Measurements from ENCODE around the gene BABAM1.

BABAM1 gene

DNA sequence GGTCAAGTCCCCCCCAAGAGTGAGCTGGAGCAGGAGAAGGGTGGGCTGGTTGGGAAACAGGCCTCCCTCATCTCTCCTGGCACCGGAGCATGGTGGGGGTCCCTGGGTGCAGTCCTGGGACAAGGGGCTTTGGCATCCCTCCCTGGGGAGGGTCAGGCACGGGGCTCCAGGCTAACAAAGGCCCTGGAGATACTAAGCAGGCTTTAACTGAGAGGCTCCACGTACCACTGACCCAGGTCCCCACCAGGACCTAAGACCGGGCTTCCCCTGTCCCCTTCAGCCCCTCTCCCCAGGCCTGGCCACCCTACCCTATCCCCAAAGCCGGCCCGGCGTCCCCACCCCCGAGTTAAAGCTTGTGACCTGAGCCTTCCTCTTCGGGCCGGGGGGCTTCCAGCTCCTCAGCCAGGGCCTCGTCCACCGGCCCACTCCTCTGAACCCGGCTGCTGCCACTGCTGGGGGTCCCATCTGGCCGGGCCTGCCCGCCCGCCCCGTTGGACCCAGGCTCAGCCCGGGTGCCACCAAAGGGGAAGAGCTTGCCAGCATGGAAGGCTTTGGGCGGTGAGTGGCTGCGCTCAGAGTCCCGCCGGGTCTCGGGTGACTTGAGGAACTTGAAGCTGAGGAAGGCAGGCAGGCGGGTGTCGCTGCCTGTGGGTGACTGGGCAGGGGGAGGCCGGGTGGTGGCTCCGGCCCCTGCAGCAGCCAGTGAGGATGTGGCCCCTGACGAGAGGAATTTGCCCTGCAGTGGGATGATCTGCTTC, 57.3 kb downstream of the BABAM1 start:
- DNase-seq, result no peak

- no peak for DNase-seq
These were observed 57.9 kb downstream of the BABAM1 start for GRCh38 chr19:17325133-17325532.

DNA sequence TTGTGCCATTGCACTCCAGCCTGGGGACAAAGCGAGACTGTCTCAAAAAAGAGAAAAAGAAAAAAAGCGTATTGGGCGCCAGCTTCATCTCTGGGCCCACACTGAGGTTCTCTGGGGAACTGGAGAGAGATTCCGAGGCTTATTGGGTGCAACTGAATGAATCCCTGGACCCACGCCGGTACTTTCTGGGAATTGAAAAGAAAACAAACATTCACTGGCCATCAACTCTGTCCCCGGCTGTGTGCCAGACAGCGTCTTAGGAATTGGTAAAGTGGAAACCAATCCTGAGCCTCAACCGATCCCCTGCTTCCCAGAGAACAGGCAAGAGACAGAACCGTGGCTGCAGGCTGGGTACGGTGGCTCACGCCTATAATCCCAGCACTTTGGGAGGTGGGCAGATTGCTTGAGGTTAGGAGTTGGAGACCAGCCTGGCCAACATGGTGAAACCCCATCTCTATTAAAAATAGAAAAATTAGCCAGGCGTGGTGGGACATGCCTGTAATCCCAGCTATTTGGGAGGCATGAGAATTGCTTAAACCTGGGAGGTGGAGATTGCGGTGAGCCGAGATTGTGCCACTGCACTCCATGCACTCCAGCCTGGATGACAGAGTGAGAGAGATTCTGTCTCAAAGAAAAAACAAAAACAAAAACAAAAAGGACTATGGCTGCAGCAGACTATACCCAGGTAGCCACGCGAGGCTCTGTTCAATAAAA, 58.8 kb downstream of the BABAM1 start:
- DNase-seq, result no peak

GRCh38 chr19:17326595-17326966, 59.3 kb downstream of the BABAM1 start:
- DNase-seq, result no peak

GRCh38 chr19:17327068-17327653, 59.9 kb downstream of the BABAM1 start:
- DNase-seq, result no peak

DNA sequence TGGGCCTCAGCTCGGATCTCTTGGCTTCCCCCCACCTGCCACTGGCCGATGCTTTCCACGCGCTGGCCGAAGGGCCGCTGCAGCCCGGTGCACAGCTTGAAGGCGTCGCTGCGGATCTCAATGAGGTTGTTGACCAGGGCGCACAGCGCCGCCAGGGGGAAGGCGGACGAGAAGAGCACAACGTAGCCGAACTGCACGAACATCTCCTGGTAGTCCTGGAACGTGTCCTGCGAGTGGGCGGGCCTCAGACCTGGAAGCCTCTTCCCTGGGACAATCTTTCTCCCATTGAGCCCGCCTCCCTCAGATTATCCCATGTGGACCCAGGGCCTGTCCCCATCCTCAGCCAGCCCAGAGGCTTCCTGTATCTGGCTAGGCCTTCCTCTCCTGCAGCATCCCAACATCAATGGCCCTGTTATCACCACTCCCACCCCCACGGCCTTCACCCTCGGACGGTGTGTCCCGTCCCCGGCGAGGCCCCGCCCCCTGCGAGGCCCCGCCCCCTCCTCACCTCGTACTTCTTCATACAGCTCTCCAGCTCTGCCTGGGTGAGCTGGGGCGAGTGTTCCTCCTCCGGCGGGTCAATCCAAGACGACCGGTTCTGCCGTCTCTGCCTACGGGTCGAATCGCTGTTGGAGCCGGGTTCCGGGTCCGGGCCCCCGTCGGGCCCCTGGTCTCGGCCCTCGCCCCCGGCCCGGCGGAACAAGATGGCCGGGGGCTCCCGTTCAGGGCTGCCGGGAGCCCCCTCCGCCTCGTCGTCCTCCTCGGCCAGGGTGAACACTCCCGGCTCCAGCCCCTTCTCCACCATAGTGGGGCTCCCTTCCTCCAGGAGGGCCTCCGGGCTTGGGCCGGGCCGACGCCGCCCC, 60.6 kb downstream of the BABAM1 start:
- peak; percentile 57 to 85 for DNase-seq

Measured in NCI-H526 (cell line).